Pancreas (tissue), 10 donors: ENCODE measurements around the gene PTPRK. TPM values are rescaled to one million over a fixed set of nuclear protein-coding genes. Genes with fewer than 3 reads are reported as not detected.

Experiments used
- ATAC-seq, 4 donors: fragments of 200-7000 bp; cut with Tn5 transposase; one replicate each; pipeline versions ENCODE4 v1.8.0 to v1.9.1; 2020; ENCODE audit warnings: mild to moderate bottlenecking in 4 of 4, moderate library complexity in 4 of 4
- DNase-seq, 6 donors: peaks; one replicate each; pipeline ENCODE4 v3.0.0-alpha.2; 2020
- FAIRE-seq: peaks from 2 replicates; lab custom pipeline; 2012; peaks lifted over from hg19 to GRCh38; lab: Jason Lieb, UNC
- H3K27ac ChIP-seq, 4 donors: fragments of 200-600 bp; sonication (generic); 1 replicate in 3 of 4; 2 replicates in 1 of 4; pipeline versions ENCODE4 v1.5.0 to v1.8.0; 2020
- H3K27me3 ChIP-seq, 4 donors: fragments of 200-600 bp; one replicate each; pipeline ENCODE4 v1.8.0; 2021
- H3K36me3 ChIP-seq, 3 donors: fragments of 200-600 bp; sonication (generic) in 1 of 3; one replicate each; pipeline versions ENCODE4 v1.5.0 to v1.8.0; 2020 to 2021
- H3K4me1 ChIP-seq, 3 donors: fragments of 200-600 bp; one replicate each; pipeline ENCODE4 v1.8.0; 2021
- H3K4me3 ChIP-seq, 4 donors: fragments of 200-600 bp; sonication (generic) in 2 of 4; one replicate each; pipeline versions ENCODE4 v1.5.0 to v1.8.0; 2020 to 2021
- H3K9me3 ChIP-seq, 4 donors: fragments of 200-600 bp; one replicate each; pipeline ENCODE4 v1.8.0; 2021
- CTCF ChIP-seq, 4 donors: fragments of 200-600 bp; sonication (generic) in 3 of 4; IDR thresholded peaks; one replicate each; pipeline versions ENCODE4 v1.5.0 to v1.8.0; 2021; ENCODE audit warnings: antibody characterized with exemption in 4 of 4
- WGBS, 2 donors: extraction: QIAGEN DNeasy Blood & Tissue Kit; methylation state at CpG; one replicate each; pipeline ENCODE4 v1.1.7; 2013; 5-methylcytosine and 5-hydroxymethylcytosine counted together
- intact Hi-C, 3 donors: fragments of 100-400 bp; cut with DNase I; formaldehyde crosslinking; loops; one replicate each; pipeline versions ENCODE4 v1.11.1 to v1.14.2; 2022
- polyA plus RNA-seq, 2 donors: library from polyadenylated mRNA; stranded (reverse); fragments of 200-250 nt; gene quantifications; one replicate each; pipeline ENCODE4 v1.2.3, GENCODE V29; 2013
- total RNA-seq, 6 donors: library from RNA; stranded (reverse); fragmentation: NEBNext Ultra II Directional in 4 of 6; extraction: Animal tissue kit (Norgen Biotek cat#: 25700) in 4 of 6; gene quantifications; one replicate each; pipeline versions ENCODE4 v1.2.1 to v1.2.4, GENCODE V29; 2021 to 2023
- donor health status: healthy with polysubstance abuse.
- donor health status: DM: no; HTN: no; CAD: no; lungs with moderate emphysema.
- donor health status: DM: no; HTN: no; CAD: no.
- donor health status: control.
- donor health status: control.
- donor health status: Bipolar disorder and iron deficiency.
- donor health status: DM: yes; HTN: yes; CAD: no.
- donor health status: DM: no; HTN: no; CAD: no.
- donor health status: DM: no; HTN: no; CAD: no.
- donor health status: DM: yes; HTN: yes; CAD: no.

The PTPRK gene
- total and polyA plus RNA-seq, 8 donors, result 10.5 to 72.7 (median 51.7) TPM

GRCh38 chr6:128039543-128039942 is 480.9 kb downstream of the PTPRK start:
- TF ChIP-seq CTCF (IDR thresholded peaks at IDR 0.05), result no peak
- FAIRE-seq, result no peak
- H3K4me3 ChIP-seq, result no peak overlapping the region
- no peak for ATAC-seq
- H3K4me1 ChIP-seq, result no peaks in the 10 kb centered on the region
- no peak overlapping the region for H3K27ac ChIP-seq
- intact Hi-C loops, result no loop called here
- DNase-seq, result no peak
- WGBS, 2 donors, result 87 to 90% methylated on average over 2 of the region's 2 CpGs
- H3K27me3 ChIP-seq, result no peaks in the 10 kb centered on the region
- no peaks in the 10 kb centered on the region for H3K9me3 ChIP-seq
- no peaks in the 10 kb centered on the region for H3K36me3 ChIP-seq

GRCh38 chr6:128036808-128037570 is 483.4 kb downstream of the PTPRK start:
- no peaks in the 10 kb centered on the region for H3K9me3 ChIP-seq
- TF ChIP-seq CTCF (IDR thresholded peaks at IDR 0.05), result no peak
- H3K27me3 ChIP-seq, result no peaks in the 10 kb centered on the region
- intact Hi-C loops, result no loop called here
- ATAC-seq, result no peak
- no peak overlapping the region for H3K4me3 ChIP-seq
- H3K4me1 ChIP-seq, result no peaks in the 10 kb centered on the region
- no peak overlapping the region for H3K27ac ChIP-seq
- DNase-seq, result no peak
- 87 to 90% methylated on average over 7 of the region's 7 CpGs for WGBS, 2 donors
- H3K36me3 ChIP-seq, result no peaks in the 10 kb centered on the region
- no peak for FAIRE-seq

GRCh38 chr6:128033156-128033555 is 487.2 kb downstream of the PTPRK start:
- no peak for ATAC-seq
- FAIRE-seq, result no peak
- intact Hi-C loops, result no loop called here

GRCh38 chr6:128032042-128032441 is 488.4 kb downstream of the PTPRK start:
- no peaks in the 10 kb centered on the region for H3K9me3 ChIP-seq
- DNase-seq (no peak), FAIRE-seq (no peak), ATAC-seq (no peak)
- no peaks in the 10 kb centered on the region for H3K36me3 ChIP-seq
- WGBS, 2 donors, result 87 to 92% methylated on average over 6 of the region's 6 CpGs
- no peak overlapping the region for H3K4me3 ChIP-seq
- intact Hi-C loops, result no loop called here
- no peak for TF ChIP-seq CTCF (IDR thresholded peaks at IDR 0.05)
- H3K4me1 ChIP-seq, result no peaks in the 10 kb centered on the region
- H3K27me3 ChIP-seq, result no peaks in the 10 kb centered on the region
- H3K27ac ChIP-seq, result no peak overlapping the region

More at GRCh38 chr6:128033156-128033555, 487.2 kb downstream of the PTPRK start:
- TF ChIP-seq CTCF (IDR thresholded peaks at IDR 0.05), result no peak
- H3K27me3 ChIP-seq, result no peaks in the 10 kb centered on the region
- no peak overlapping the region for H3K27ac ChIP-seq
- H3K4me1 ChIP-seq, result no peaks in the 10 kb centered on the region
- H3K36me3 ChIP-seq, result no peaks in the 10 kb centered on the region
- 90 to 97% methylated on average over 2 of the region's 2 CpGs for WGBS, 2 donors
- DNase-seq, result no peak
- H3K4me3 ChIP-seq, result no peak overlapping the region
- no peaks in the 10 kb centered on the region for H3K9me3 ChIP-seq

GRCh38 chr6:128029826-128030225 is 490.6 kb downstream of the PTPRK start:
- WGBS, 2 donors, result 100% methylated on average over 1 of the region's 1 CpG
- TF ChIP-seq CTCF (IDR thresholded peaks at IDR 0.05), result no peak
- H3K36me3 ChIP-seq, result no peaks in the 10 kb centered on the region
- no peak overlapping the region for H3K4me3 ChIP-seq
- no peaks in the 10 kb centered on the region for H3K9me3 ChIP-seq
- no peaks in the 10 kb centered on the region for H3K27me3 ChIP-seq
- no peaks in the 10 kb centered on the region for H3K4me1 ChIP-seq
- DNase-seq (no peak), FAIRE-seq (no peak), ATAC-seq (no peak)
- intact Hi-C loops, result no loop called here
- no peak overlapping the region for H3K27ac ChIP-seq
